Limb (tissue), 2 donors: ENCODE results near the gene GDF2.
A peak's percentile ranks its signal among the peaks of the same experiment; 100 is the strongest.

Source experiments
- DNase-seq, 2 donors: peaks; one replicate each; pipeline ENCODE4 v3.0.0-alpha.2; 2016; ENCODE audit errors: extremely low spot score in 2 of 2

GDF2 gene

GRCh38 chr10:47291682-47292081 lies 30.6 kb upstream of the GDF2 start:
- peak in 1 of 2 donors; percentile 0 for DNase-seq

DNA sequence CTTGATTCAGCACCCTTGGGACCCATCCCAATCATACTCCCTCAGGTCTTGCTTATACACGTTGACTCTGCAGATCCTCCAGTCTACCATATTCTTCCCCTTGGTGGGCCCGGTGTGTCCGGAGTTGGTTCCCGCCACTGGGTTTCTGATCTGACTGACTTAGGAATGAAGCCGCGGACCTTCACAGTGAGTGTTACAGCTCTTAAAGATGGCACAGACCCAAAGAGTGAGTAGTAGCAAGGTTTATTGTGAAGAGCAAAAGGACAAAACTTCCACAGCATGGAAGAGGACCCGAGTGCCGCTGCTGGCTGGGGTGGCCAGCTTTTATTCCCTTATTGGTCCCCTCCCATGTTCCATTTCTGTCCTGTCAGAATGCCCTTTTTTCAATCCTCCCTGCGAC lies 28.2 kb upstream of the GDF2 start:
- peak in 1 of 2 donors; percentile 6 for DNase-seq

- DNase-seq: peak in 1 of 2 donors; percentile 5
Measured at GRCh38 chr10:47294501-47294900, 27.8 kb upstream of the GDF2 start.

DNA sequence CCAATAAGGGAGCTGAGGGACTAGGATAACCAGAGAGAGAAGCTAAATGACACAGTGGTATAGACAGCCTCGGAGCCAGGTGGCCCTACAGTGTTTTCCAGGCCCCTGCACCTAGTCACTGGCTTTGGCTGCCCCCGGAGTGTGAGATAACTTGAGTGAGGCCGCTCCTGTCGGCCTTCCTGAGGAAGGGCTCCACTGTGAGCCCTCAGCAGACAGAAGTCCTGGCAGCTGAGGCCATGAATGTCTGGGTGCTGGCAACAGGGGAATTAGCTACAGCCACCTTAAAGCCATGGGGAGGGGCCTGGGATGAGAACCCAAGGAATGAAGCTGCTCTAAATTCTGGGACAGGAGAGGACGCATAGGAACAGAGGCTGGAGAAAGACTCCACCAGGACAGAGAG lies 26.8 kb upstream of the GDF2 start:
- peak in 1 of 2 donors; percentile 24 for DNase-seq

- peak in 1 of 2 donors; percentile 40 for DNase-seq
Measured at GRCh38 chr10:47296156-47296894, 25.9 kb upstream of the GDF2 start.

- no peak for DNase-seq
Measured at GRCh38 chr10:47296941-47297340, 25.3 kb upstream of the GDF2 start.

- no peak for DNase-seq
Measured at GRCh38 chr10:47297866-47298540, 24.3 kb upstream of the GDF2 start.

GRCh38 chr10:47298715-47299114 lies 23.5 kb upstream of the GDF2 start:
- no peak for DNase-seq

DNA sequence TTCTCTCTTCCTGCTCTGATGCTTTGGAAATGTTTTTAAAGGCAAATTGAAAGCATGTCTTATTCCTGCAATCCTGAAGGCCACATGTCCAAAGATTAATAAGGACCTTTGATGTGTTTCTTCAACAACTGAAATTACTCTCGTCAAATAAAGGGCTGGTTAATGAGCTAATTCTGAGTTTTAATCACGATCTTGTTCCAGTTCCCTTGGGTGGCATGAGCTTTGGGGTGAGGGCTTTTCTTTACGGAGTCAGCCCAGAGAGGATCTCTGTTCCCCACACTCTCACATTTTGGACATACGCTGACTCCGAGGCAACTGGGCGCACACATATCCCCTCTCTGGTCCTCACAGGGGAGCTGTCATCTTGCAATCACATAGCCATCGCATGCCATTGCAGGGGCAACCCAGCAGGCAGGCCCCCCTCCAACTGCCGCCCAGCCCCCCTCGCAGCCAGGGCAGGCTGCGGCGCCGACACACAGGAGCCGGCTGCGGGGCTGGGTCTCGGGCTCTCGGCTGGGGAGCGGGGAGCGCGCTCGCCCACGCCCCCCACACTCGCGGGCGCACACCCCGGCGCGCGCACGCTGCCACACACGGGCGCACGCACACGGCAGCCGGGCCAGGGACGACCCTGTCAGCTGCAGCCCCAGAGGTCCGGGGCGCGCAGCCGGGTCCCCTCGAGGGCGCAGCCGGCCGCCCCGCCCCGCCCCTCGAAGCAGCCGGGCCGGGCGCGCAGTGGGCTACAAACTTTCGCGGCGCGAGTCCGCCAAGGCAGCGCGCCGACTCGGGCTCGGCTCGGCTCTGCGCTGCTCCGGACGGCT lies 22.4 kb upstream of the GDF2 start, which contains the start of gene GDF10:
Gene GDF10 (plus strand): TSS at position 587 of the 818 bp plus-strand sequence. CDS start 455 bp downstream, outside the sequence.
- DNase-seq: peak in 1 of 2 donors; percentile 57

DNA sequence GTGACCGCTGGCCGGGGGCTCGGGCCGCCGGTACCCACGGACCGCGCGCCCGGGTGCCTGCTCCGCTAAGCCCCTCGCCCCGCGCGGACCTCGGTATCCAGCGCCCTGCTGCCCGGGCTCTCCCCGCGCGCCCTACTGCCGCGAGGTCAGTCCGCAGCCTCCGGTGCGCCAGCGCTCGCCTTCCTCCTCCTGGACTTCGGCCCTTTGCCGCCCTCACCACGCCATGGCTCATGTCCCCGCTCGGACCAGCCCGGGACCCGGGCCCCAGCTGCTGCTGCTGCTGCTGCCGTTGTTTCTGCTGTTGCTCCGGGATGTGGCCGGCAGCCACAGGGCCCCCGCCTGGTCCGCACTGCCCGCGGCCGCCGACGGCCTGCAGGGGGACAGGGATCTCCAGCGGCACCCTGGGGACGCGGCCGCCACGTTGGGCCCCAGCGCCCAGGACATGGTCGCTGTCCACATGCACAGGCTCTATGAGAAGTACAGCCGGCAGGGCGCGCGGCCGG lies 21.8 kb upstream of the GDF2 start:
- DNase-seq: no peak

DNA sequence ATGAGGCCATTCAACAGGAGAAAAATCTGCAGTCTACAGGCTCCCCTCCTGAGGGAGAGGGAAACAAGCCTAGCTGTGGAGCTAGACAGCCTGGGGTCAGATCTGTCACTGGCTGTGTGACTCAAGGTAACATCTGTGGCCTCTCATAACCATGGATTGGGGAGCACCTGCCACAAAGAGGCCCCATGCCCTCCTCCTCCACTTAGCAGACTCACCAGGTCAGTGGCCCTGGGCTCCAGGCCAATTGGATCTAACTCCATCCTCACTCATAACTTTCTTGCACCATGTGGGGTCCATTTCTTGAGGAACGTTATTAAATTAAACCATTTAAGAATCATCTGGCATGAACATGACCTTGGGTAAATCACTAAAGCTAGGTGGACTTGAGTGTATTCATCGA lies 20.4 kb upstream of the GDF2 start:
- no peak for DNase-seq

DNA sequence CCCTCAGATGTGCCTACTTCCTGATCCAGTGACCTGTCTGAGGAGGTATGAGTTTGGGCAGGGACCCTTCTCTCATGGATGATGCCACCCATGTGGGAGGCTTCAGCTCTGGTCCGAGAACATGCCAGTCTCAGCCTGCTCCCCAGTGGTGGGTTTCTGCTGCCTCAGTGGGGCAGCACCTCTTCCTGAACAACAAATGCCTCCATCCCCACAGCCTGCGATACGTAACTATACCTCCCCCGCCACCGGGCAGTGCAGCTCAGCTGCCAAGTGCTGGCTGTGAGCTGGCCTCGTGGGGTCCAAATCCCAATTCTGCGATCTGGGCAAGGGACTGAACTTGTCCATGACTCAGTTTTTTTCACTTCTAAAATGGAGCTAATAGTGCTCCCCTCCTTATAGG lies 19.1 kb upstream of the GDF2 start:
- DNase-seq: no peak

DNA sequence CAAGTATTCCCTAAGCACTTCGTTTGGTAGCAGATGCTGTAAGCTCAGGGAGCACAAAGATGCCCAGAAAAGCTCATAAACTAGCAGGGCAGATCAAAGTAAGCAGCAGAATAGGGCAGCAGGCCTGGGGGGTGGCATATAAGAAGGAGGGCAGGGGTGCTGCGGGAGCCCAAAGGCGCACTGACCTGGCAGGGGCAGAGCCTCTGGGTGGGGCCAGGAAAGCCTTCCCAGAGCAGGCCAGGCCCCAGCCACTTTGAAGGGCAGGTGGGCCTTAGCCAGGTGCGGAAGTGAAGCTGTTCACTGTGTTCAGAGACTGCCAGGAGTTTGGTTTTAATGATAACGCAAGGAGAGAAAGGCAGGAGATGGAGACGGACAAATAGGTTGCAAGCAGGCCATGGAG lies 18.4 kb upstream of the GDF2 start:
- no peak for DNase-seq

DNA sequence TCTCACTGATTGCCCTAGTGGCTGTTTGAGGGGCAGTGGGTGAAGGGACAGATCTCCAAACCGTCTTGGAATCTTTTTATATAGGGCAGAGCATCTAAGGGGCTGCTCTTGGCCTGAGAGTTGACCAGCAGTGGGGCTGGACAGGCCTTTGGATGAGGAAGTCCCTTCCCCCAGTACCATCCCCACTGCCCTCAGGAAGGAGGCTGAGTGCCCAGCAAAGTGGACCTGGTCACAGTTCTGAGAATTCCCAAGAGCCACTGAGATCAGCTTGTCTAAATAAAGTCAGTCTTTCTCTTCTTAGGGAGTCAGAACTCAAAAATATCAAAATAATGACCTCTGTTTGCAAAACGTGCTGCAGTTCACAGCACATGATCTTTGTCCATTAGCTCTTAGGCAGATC lies 16.7 kb upstream of the GDF2 start:
- no peak for DNase-seq

- DNase-seq: no peak
Measured at GRCh38 chr10:47306387-47307210, 15.7 kb upstream of the GDF2 start.

DNA sequence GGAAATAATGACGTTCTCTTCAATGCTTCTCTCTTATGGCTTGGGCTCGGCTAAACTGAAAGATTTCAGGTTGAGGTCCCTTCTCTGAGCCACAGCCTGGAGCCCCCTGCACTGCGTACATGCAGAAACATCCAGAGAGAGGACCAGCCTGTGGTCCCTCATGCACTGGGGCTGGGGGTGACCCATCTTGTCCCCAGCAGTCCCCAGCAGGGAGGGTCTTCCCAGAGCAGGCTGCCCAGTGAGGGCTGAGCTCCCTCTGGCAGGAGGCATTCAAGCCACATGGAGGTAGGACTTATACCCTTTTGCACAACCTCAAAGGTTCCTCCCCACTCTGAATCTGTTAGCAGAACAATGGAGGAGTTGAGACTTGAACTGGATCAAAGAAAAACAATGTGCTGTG lies 14.9 kb upstream of the GDF2 start:
- DNase-seq: no peak

DNA sequence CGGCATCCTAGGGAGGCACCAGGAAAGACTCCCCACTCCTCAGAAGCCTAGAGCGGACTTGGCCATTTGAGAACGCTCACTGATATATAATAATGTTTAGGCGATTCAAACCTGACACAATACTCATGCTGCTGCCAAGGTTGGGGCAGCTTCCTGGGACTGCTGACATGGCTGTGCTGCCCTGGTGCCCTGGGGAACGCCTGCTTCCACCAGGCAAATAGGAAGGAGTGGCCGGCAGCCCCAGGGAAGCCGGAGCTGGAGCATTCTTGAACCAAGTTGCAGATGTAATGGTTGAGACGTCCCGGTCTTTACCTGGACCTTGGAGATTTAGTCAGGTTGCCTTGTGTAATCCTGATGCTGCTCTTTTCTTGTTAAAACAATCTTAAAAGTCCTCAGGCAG lies 13.5 kb upstream of the GDF2 start:
- no peak for DNase-seq

DNA sequence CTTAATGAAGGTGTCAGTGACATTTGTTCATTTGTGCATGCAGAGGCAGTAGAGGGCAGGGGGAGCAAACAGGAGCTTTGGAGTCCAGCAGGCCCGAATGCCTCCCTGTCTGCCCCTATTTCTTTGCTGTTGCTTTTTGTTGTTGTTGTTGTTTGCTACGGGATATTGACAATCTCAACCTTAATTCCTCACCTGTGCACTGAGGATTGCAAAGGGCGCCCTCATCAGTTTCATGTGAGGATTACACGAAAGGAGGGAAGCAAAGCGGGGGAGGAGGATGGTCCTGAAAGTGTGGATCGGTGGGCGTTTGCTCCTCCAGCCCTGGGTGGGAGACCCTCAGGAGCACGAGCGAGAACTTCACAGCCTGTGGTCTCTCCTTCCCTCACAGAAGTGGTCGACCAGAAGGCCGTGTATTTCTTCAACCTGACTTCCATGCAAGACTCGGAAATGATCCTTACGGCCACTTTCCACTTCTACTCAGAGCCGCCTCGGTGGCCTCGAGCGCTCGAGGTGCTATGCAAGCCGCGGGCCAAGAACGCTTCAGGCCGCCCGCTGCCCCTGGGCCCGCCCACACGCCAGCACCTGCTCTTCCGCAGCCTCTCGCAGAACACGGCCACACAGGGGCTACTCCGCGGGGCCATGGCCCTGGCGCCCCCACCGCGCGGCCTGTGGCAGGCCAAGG lies 12.7 kb upstream of the GDF2 start:
- no peak for DNase-seq

DNA sequence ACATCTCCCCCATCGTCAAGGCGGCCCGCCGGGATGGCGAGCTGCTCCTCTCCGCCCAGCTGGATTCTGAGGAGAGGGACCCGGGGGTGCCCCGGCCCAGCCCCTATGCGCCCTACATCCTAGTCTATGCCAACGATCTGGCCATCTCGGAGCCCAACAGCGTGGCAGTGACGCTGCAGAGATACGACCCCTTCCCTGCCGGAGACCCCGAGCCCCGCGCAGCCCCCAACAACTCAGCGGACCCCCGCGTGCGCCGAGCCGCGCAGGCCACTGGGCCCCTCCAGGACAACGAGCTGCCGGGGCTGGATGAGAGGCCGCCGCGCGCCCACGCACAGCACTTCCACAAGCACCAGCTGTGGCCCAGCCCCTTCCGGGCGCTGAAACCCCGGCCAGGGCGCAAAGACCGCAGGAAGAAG lies 12.2 kb upstream of the GDF2 start:
- DNase-seq: no peak

DNA sequence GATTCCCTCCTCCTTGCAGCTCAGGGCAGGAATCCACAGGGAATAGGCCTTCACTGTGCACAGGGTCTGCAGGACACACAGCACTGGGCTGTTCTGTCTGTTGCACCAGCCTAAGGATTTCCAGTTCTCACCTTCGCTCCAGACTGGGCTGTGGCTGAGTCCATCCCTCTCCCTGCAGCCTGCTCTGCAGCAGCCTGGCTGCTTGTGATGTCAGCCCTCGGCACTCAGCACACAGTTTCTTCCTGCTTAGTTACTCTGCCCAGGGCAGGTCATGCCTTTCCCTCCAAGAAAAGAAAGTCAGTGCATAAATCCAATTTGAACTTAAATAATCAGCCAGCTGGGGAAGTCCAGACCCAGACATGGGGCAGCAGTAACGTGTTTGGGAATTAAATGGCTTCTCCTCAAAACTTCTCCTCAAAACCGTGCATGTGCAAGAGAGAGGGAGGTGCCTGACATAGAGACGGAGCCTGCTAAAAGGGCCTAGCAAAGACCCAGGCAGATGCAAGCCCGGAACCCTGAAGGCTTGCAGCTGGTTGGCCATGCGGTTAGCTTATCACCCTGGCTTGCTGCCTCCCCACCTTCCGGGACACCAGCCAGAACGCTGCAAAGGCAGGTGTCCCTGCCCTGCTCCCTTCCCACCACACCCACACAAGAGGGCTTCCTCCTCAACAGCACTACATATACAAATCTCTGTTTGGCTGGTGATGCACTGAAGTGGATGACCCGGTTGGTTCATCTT lies 10.9 kb upstream of the GDF2 start:
- no peak for DNase-seq
